PFSK-1 (cell line): ENCODE data around the gene LMO3.

Experiments used
- POLR2AphosphoS5 ChIP-seq: IDR thresholded peaks from 2 replicates; pipeline ENCODE4 v1.6.1; 2012; ENCODE audit warnings: low read depth, mild to moderate bottlenecking, control low read depth, low read length, moderate library complexity
- REST ChIP-seq, 2 experiments: IDR thresholded peaks; 2 replicates each; pipeline versions ENCODE4 v1.6.1 to v1.8.0; 2011 to 2012; ENCODE audit warnings: low read depth in 2 of 2, low read length in 2 of 2, control low read depth in 1 of 2, inconsistent platforms in 1 of 2, mild to moderate bottlenecking in 1 of 2, moderate library complexity in 1 of 2; ENCODE audit not compliant: insufficient read depth in 1 of 2
- SIN3A ChIP-seq: IDR thresholded peaks from 2 replicates; pipeline ENCODE4 v1.6.1; 2012; ENCODE audit warnings: mild to moderate bottlenecking, low read length, moderate library complexity, borderline replicate concordance; ENCODE audit not compliant: insufficient read depth
- TAF1 ChIP-seq: IDR thresholded peaks from 2 replicates; pipeline ENCODE4 v1.6.1; 2012; ENCODE audit warnings: low read length, control low read depth, borderline replicate concordance; ENCODE audit not compliant: insufficient read depth

- TF ChIP-seq TAF1 (no peak), POLR2AphosphoS5 (no peak), SIN3A (no peak), REST (IDR thresholded peaks at IDR 0.05; ENCODE audit: insufficient read depth in 1 of 2, low read depth in 2 of 2, low read length in 2 of 2) (no peak)
Measured at GRCh38 chr12:16506394-16506793, 99.6 kb downstream of the LMO3 start.
